NCI-H1694 treated with DMSO at 0.1 percent for 48 hours (cell line): ENCODE results near the gene SDHB.

Experiments
- DNase-seq: peaks from one replicate; lab custom pipeline; 2025; lab: John Stamatoyannopoulos, UW

SDHB gene

DNA sequence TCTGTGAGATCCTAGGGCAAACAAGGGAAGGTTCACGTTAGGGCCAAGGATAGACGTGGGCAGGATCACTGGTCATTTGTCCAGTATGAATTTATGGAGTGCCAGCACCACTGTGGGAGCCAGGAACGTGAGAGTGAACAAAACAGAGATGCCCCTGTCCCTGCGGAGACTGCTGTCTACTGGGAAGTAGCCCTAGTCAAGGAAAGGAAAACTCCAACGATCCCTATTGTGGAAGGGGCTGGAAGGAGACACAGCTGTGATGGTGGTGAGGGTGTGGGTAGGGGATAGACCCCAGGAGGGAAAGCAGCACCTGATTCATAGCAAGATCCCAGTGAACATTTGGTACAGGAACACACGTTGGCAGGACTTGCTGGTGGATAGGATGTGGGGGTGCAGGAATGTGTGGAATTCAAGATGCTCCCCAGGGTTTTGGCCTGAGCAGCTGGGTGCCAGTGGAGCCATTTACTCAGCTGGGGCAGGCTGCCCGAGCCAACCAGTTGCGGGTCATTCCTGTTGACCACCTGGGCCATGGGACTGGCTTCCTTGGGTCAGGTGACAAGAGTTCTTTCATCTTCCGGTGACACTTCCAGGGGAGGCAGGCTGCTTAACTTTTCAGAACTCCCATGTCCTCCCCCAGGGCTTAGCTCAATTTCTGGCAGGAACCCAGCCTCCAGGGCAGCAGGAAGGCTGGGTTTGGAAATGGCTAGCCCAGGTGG, 40.9 kb downstream of the SDHB start:
- DNase-seq = no peak

DNA sequence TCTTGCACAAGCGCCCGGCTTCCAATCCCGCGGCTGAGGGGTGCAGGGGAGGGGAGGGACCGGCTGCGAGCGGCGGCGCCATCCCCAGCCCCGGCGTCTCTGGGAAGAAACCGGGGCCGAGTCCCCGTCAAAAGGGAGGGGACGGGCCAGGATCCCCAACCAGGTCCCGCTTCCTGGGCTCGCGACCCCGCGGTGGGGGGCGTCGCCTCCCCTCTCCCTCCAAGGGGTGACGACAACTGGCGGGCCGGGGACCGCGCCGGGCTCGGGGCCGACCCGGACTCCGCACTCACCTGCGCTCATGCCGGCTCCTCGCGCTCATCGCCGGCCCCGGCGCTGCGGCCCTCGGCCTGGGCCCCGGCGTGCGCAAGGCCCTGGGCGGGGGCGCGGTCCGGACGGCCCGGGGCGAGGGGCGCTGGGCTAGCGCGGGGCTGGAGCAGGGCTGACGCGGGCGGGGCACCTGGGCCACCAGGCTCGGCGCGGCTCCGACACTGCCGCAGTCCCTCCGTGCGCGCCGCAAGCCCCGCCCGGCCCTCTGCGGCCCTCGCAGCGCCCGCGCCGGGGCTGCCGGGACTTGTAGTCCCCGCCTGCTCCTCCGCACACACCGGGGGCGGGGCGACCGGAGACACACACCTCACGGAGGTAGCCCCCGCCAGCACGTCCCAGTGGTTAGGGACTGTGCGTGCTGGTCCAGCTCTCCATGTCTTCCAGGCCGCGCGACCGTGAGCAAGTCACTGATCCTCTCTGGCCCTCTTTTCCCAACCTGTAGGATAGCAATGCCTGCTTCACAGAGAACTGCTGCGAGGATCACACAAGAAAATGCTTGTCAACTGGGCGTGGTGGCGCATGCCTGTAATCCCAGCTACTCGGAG, 42.2 kb downstream of the SDHB start, which contains the start of gene ATP13A2:
Gene ATP13A2 (minus strand): TSS at position 490 of the 869 bp plus-strand sequence. CDS start 190 bp downstream, at position 300.
- peak; percentile 21 for DNase-seq

GRCh38 chr1:17011092-17011438, 42.8 kb downstream of the SDHB start:
- no peak for DNase-seq

GRCh38 chr1:17009706-17010105, 44.1 kb downstream of the SDHB start:
- DNase-seq = no peak

GRCh38 chr1:17008208-17008855, 45.5 kb downstream of the SDHB start:
- DNase-seq = no peak

GRCh38 chr1:17007121-17007520, 46.7 kb downstream of the SDHB start:
- no peak for DNase-seq

DNA sequence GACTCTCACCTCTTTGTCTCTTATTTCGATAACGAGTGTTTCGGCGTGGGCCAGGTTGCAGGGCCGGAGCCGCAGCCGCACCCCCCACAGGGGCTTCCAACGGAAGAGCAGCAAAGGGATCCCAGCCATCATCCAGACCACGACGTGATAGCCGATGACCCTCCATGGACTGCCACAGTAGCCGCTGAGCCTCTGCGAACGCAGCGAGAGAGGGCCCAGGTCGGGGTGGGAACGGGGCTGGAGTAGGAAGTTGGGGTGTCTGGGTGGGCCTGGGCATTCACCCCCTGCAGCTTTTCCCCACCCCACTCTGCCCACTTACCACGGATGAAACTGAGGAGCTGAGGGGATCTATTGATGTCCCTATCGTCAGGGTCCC, 48.5 kb downstream of the SDHB start:
- DNase-seq = no peak

GRCh38 chr1:17004466-17005364, 49.1 kb downstream of the SDHB start:
- DNase-seq = no peak

DNA sequence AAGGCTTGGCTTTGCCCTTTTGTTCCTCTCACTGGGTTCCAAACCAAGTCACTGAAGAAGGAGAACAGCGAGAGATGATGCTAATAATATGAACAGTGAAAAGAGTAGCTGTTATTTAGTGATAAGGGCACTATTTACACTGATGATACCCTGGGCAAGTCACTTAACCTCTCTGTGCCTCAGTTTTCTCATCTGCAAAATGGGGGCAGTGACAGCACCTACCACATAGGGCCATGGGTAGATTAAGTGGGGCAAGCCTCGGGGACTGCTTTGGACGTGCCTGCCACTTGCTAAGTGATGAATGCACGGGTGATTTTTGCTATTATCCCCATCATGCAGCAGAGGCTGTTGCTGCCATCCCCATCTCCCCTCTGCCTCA, 51.3 kb downstream of the SDHB start:
- no peak for DNase-seq

GRCh38 chr1:17001760-17002523, 51.9 kb downstream of the SDHB start:
- no peak for DNase-seq

- DNase-seq = no peak
These were observed 54.0 kb downstream of the SDHB start for GRCh38 chr1:16999863-17000262.

DNA sequence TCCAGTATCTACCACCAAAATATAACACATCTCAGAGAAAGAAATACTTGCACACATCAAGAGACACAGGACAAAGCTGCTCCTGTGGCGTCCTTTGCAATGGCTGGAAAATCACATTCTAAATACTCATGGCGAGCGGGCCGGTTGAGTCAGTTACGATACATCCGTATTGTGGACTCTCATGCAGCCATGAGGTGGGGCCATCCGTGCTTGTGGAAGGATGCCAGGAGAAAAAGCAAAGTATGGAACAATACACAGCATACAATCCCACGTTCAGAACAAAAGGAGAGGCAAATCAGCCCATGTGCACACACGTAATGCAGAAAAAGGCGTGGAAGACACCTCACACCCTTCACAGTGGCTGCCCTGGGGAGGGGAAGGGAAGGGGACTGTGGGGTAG, 55.2 kb downstream of the SDHB start:
- no peak for DNase-seq

DNA sequence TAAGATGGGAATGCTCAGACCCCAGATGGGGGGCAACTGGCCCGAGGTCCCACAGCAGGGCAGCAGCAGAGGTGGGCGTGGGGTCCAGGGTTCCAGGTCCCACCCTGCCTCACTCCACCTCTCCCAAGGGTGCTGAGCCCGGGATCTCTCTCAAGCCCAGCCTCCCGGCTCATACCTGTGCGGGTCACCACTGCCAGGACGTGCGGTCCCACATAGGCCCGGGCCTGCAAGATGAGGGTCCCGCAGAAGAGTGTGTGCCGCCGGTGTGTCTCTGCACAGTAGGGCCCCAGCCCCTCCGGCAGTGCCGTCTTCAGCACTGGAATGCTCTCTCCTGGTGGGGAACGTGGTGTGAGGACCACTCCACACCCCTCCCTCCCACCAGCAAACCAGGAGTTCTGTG, 57.0 kb downstream of the SDHB start:
- DNase-seq = no peak

DNA sequence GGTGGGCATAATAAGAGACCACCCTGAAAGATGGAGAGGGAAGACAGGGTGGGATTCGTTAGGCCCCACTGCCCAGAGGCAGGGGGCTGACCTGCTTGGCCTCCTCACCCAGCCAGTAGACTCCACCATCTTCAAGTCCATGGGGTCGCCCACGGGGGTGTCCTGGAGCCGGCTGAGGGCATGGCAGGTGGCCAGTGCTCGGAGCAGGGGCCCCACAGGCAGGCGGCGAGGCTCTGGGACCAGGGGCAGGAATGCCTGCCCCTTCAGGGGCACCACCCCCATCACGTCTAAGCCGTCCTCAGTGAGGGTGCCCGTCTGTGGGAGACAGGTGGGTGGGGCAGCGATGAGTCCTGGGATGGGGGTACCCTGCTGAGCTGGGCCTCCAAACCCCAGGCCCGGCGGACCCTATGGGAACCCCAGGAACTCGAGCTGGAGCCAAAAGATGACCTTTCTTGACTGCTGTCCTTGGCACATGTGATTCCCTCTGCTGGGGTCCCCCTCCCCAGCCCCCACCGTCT, 60.3 kb downstream of the SDHB start:
- DNase-seq = no peak

- no peak for DNase-seq
These were observed 61.2 kb downstream of the SDHB start for GRCh38 chr1:16992675-16993074.

DNA sequence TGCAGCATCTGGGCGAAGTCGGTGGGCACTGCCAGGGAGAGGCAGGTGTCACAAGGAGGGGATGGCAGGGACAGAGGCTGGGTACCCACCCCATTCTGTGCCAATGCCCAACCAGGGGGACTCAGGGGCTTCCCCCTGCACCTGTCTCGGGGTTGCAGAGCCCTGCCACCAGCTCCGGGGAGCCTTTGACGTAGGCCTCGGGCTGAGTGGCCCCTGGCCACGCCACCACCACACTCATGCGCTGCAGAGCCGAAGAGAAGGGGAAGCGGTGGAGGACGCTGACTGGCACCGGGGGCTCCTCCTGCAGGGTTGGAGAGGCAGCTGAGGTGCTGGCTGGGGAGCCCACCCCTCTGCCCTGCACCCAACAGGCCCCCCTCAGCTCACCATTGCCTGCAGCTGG, 61.7 kb downstream of the SDHB start:
- DNase-seq = no peak

DNA sequence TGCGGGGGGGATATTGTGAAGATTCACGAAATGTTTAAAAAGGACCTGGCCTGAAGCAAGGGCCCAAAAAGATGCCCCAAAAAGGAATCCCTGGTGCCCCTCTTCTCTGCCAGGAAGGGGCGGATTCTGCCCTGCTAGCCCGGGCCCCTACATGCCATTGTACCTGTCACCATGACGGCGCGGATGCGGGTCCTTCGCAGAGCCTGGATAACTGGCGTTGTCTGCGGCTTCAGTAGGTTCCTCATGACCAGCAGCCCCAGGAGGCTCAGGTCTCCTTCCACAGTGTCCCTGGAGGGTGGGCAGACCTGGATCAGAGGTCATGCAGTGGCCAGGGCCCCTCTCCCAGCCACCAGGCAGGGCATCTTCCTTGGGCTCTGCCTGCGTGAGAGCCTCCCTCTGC, 62.3 kb downstream of the SDHB start:
- no peak for DNase-seq

GRCh38 chr1:16989676-16990391, 64.0 kb downstream of the SDHB start:
- no peak for DNase-seq

DNA sequence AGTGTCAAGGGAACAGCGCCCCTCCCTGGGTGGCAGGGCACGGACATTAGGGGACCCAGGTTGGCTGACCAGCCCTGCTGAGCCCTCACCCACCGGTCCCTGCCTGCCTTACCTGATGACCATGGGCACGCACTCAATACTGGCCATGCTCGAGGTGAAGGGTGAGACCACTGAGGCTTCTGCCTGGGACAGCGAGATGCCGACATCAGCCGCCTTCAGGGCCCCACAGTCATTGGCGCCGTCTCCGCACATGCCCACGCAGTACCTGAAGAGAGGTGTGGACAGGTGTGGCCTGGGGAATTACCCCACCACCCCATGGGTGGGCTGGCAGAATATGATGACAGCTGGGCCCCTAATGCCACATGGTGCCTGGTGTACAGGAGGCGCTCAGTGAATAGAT, 65.6 kb downstream of the SDHB start:
- DNase-seq = no peak

GRCh38 chr1:16986962-16987361, 66.9 kb downstream of the SDHB start:
- DNase-seq = no peak
